Measurements from ENCODE around the gene SPAG17. TPM values are rescaled to one million over a fixed set of nuclear protein-coding genes. Genes with fewer than 3 reads are reported as not detected.

SPAG17 gene
- total RNA-seq, 1 donor from 2014 or later: not detected

DNA sequence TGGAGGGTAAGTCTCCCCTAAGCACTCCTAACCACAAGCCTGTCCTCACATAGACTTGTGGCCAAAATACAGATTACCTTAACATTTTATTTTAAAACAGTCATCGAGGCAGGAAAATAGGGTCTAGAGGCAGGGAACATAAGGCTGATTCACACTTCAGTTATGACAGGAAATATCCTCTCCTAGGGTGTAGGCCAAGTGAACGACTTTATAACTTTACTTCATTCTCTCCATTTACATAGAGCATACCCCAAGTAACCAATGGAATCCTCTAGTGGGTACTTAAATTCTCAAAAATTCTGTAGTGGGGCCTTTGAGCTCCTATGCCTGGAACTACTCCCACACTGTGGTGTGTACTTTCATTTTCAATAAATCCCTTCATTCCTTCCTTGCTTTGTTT, 142.5 kb downstream of the SPAG17 start:
- Histone ChIP-seq H3K9me3 (replicated peaks) (no peaks in the 10 kb centered on the region), H3K27me3 (ENCODE audit: low read depth) (no peaks in the 10 kb centered on the region), H3K27ac (replicated peaks) (no peak overlapping the region), H3K4me3 (no peak overlapping the region), H3K4me1 (no peaks in the 10 kb centered on the region), H3K36me3 (no peaks in the 10 kb centered on the region)
- no peak for DNase-seq
- TF ChIP-seq, protein P1, sequence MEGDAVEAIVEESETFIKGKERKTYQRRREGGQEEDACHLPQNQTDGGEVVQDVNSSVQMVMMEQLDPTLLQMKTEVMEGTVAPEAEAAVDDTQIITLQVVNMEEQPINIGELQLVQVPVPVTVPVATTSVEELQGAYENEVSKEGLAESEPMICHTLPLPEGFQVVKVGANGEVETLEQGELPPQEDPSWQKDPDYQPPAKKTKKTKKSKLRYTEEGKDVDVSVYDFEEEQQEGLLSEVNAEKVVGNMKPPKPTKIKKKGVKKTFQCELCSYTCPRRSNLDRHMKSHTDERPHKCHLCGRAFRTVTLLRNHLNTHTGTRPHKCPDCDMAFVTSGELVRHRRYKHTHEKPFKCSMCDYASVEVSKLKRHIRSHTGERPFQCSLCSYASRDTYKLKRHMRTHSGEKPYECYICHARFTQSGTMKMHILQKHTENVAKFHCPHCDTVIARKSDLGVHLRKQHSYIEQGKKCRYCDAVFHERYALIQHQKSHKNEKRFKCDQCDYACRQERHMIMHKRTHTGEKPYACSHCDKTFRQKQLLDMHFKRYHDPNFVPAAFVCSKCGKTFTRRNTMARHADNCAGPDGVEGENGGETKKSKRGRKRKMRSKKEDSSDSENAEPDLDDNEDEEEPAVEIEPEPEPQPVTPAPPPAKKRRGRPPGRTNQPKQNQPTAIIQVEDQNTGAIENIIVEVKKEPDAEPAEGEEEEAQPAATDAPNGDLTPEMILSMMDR (IDR thresholded peaks at IDR 0.05; ENCODE audit: borderline replicate concordance): no peak
- intact Hi-C loops (cut with micrococcal nuclease): no loop called here

DNA sequence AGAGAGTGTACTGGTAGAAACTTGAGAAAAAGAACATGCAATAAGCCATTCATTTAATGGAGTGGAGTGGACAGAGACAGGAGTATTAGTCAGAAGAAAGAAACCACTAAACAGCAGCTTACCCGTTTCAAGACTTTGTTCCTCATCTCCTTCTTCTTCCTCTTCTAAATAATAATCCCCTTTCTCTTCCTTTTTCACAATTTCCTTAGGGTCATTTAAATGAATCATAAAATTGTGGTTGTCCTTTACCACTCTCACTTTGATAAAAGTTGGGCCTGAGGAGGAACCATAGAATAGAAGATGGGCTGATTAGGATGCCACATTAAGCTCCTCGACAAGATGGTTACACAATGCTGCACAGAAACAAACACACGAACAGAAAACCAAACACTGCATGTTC, 145.9 kb downstream of the SPAG17 start:
- TF ChIP-seq, protein P1 (IDR thresholded peaks at IDR 0.05; ENCODE audit: borderline replicate concordance): no peak
- Histone ChIP-seq H3K36me3 (no peaks in the 10 kb centered on the region), H3K4me1 (no peaks in the 10 kb centered on the region), H3K27ac (replicated peaks) (no peak overlapping the region), H3K9me3 (replicated peaks) (no peaks in the 10 kb centered on the region), H3K27me3 (ENCODE audit: low read depth) (no peaks in the 10 kb centered on the region), H3K4me3 (no peak overlapping the region)
- intact Hi-C loops (cut with micrococcal nuclease): no loop called here
- DNase-seq: no peak

- Histone ChIP-seq H3K9me3 (replicated peaks) (peaks cover 5% of the 10 kb centered on the region), H3K4me1 (no peaks in the 10 kb centered on the region), H3K4me3 (no peak overlapping the region), H3K36me3 (no peaks in the 10 kb centered on the region), H3K27me3 (ENCODE audit: low read depth) (peaks cover 3% of the 10 kb centered on the region), H3K27ac (replicated peaks) (no peak overlapping the region)
- intact Hi-C loops (cut with micrococcal nuclease): no loop called here
- no peak for DNase-seq
- TF ChIP-seq, protein P1 (IDR thresholded peaks at IDR 0.05; ENCODE audit: borderline replicate concordance): no peak
Observed at GRCh38 chr1:118032883-118033282, 152.1 kb downstream of the SPAG17 start.

GRCh38 chr1:118028267-118028666, 156.8 kb downstream of the SPAG17 start:
- peaks cover 5% of the 10 kb centered on the region for H3K9me3 ChIP-seq (replicated peaks)

GRCh38 chr1:118023199-118023598, 161.8 kb downstream of the SPAG17 start:
- H3K4me3 ChIP-seq: no peak overlapping the region
- DNase-seq: no peak
- no peaks in the 10 kb centered on the region for H3K36me3 ChIP-seq
- H3K9me3 ChIP-seq (replicated peaks): no peaks in the 10 kb centered on the region
- H3K27me3 ChIP-seq (ENCODE audit: low read depth): peaks cover 19% of the 10 kb centered on the region
- intact Hi-C loops (cut with micrococcal nuclease): no loop called here
- no peaks in the 10 kb centered on the region for H3K4me1 ChIP-seq
- TF ChIP-seq, protein P1 (IDR thresholded peaks at IDR 0.05; ENCODE audit: borderline replicate concordance): no peak
- H3K27ac ChIP-seq (replicated peaks): no peak overlapping the region

More at GRCh38 chr1:118028267-118028666, 156.8 kb downstream of the SPAG17 start:
- Histone ChIP-seq H3K27me3 (ENCODE audit: low read depth) (peaks cover 13% of the 10 kb centered on the region), H3K4me3 (no peak overlapping the region), H3K4me1 (no peaks in the 10 kb centered on the region), H3K27ac (replicated peaks) (no peak overlapping the region), H3K36me3 (no peaks in the 10 kb centered on the region)
- TF ChIP-seq, protein P1 (IDR thresholded peaks at IDR 0.05; ENCODE audit: borderline replicate concordance): no peak
- no peak for DNase-seq
- intact Hi-C loops (cut with micrococcal nuclease): no loop called here

GRCh38 chr1:118021668-118022067, 163.4 kb downstream of the SPAG17 start:
- H3K4me1 ChIP-seq: no peaks in the 10 kb centered on the region
- H3K4me3 ChIP-seq: no peak overlapping the region
- DNase-seq: no peak
- no peaks in the 10 kb centered on the region for H3K36me3 ChIP-seq
- intact Hi-C loops (cut with micrococcal nuclease): no loop called here
- no peak overlapping the region for H3K27ac ChIP-seq (replicated peaks)
- peaks cover 6% of the 10 kb centered on the region for H3K27me3 ChIP-seq (ENCODE audit: low read depth)
- H3K9me3 ChIP-seq (replicated peaks): no peaks in the 10 kb centered on the region
- TF ChIP-seq, protein P1 (IDR thresholded peaks at IDR 0.05; ENCODE audit: borderline replicate concordance): no peak
